HUES6 (cell line): Measurements from ENCODE around the gene MED26.

Experiments
- H3K27ac ChIP-seq: 2 replicates; pipeline ENCODE4 v1.7.0; 2013; ENCODE audit warnings: low read depth, mild to moderate bottlenecking, low read length, inconsistent platforms
- H3K27me3 ChIP-seq: 2 replicates; pipeline ENCODE4 v1.6.1; 2013; ENCODE audit warnings: low read length; ENCODE audit not compliant: control insufficient read depth, insufficient read depth
- H3K36me3 ChIP-seq: 2 replicates; pipeline ENCODE4 v1.6.1; 2013; ENCODE audit warnings: low read length; ENCODE audit not compliant: control insufficient read depth, insufficient read depth
- H3K4me1 ChIP-seq: 2 replicates; pipeline ENCODE4 v1.6.1; 2013; ENCODE audit warnings: low read length; ENCODE audit not compliant: control insufficient read depth, insufficient read depth
- H3K4me3 ChIP-seq: 2 replicates; pipeline ENCODE4 v1.5.1; 2013; ENCODE audit warnings: low read depth, low read length
- H3K9ac ChIP-seq: one replicate; pipeline ENCODE4 v1.6.1; 2013; ENCODE audit warnings: mild to moderate bottlenecking, low read length
- H3K9me3 ChIP-seq: 2 replicates; pipeline ENCODE4 v1.6.1; 2013; ENCODE audit warnings: low read depth, low read length; ENCODE audit not compliant: control insufficient read depth, insufficient read depth

Gene MED26

DNA sequence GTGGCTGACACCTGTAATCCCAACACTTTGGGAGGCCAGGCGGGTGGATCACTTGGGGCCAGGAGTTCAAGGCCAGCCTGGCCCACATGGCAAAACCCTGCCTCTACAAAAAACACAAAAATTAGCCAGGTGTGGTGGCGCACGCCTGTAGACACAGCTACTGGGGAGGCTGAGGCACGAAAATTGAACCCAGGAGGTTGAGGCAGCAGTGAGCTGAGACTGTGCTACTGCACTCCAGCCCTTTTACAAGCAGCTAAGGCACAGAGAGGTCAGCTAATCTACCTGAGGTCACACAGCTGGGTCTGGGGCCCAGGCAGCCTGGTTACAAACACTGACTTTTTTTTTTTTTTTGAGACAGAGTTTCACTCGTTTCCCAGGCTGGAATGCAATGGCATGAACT is 27.2 kb downstream of the MED26 start:
- no peak overlapping the region for H3K27ac ChIP-seq
- H3K4me3 ChIP-seq: no peak overlapping the region
- no peak overlapping the region for H3K9ac ChIP-seq
- no peaks in the 10 kb centered on the region for H3K4me1 ChIP-seq
- no peaks in the 10 kb centered on the region for H3K9me3 ChIP-seq
- no peaks in the 10 kb centered on the region for H3K36me3 ChIP-seq
- no peaks in the 10 kb centered on the region for H3K27me3 ChIP-seq

DNA sequence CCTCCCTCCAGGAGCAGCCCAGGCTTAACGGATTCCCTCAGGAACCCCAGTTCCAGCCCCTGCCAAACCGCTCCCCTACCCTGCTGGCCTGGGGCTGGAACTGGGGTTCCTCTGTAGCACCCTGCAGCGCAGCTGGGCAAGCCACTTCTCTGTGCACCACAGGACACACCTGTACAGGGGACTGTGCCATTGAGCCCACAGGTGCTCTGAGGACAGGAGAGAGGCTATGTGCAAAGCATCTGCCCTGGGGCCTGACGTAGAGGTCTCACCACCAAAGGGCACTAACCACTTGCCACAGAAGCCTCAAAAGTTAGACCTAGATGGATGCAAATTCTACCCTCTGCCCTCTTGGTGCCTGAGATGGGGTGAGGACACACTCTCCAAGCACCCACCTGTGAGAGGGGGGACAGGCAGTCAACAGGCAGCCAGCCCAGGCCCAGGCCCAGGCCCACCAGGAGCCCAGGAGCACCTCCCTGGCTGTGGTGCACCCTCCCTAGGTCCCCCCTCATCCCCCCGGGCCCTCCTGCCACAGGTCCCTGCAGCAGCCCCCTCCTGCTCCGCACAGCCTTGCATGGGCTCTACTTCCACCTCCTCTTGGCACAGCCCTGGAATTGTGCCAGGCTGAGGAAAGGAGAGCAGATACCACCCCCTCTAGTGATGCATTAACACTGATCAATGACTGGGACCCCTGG is 28.2 kb downstream of the MED26 start:
- no peak overlapping the region for H3K9ac ChIP-seq
- H3K27ac ChIP-seq: no peak overlapping the region
- no peaks in the 10 kb centered on the region for H3K4me1 ChIP-seq
- no peaks in the 10 kb centered on the region for H3K36me3 ChIP-seq
- no peak overlapping the region for H3K4me3 ChIP-seq
- no peaks in the 10 kb centered on the region for H3K27me3 ChIP-seq
- H3K9me3 ChIP-seq: no peaks in the 10 kb centered on the region

DNA sequence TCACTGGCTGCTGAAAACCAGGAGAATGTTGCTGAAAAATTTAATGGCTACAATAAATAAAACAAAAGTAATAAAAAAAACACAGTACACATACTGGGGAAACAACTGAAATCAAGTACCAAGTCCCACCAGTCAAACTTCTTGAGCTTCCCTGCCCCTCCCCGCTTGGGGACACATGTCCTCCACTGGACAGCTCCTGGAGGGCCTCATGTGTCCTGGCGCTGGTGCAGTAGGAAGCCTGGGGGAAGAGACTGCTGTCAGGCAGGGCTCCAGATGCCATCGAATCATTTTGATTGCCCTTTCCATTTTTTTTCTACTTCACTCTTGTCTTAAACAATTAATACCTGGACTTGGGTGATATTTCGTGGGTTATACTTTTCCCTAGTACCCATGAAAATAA is 29.2 kb downstream of the MED26 start:
- Histone ChIP-seq H3K9ac (no peak overlapping the region), H3K9me3 (no peaks in the 10 kb centered on the region), H3K27me3 (no peaks in the 10 kb centered on the region), H3K4me1 (no peaks in the 10 kb centered on the region), H3K36me3 (no peaks in the 10 kb centered on the region), H3K4me3 (no peak overlapping the region), H3K27ac (no peak overlapping the region)

DNA sequence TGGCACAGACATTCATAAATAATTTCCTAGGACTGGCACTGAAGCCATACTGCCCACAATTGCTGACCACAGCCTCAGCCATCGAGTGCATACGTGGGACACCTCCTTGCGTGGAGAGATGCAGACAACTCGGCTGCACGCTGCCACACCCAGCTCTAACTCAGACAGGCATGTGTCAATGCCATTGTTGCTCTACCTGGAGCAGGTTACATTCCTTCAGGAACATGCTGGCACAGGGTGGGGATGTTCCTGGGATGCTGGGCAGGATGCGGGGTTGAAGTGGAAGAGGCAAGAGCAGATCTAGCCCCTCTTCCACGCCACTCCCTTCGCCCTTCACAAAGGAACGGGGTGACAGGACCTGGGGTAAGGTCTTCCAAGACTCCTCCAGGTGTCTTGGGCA is 31.6 kb downstream of the MED26 start:
- Histone ChIP-seq H3K36me3 (no peaks in the 10 kb centered on the region), H3K4me3 (no peak overlapping the region), H3K9me3 (no peaks in the 10 kb centered on the region), H3K27me3 (no peaks in the 10 kb centered on the region), H3K4me1 (peaks cover 12% of the 10 kb centered on the region), H3K27ac (no peak overlapping the region), H3K9ac (no peak overlapping the region)

DNA sequence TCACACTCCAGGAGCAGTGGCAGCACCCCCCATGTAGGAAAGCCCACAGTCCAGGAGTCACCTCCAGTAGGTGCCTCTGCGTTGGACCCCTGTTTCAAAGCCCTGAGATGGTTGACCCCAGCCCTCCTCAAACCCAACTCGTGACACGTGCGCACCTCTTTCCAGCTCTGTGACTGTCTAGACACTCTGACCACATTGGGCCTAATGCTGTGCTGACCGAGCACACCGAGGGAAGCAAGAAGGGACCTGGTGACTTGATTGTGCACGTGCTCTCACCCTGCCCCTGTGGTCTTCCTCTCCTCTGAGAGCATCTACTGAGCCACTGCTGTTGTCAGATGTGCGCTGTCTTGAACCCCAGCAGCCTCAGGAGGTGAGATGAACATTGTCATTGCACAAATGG is 32.9 kb downstream of the MED26 start:
- Histone ChIP-seq H3K27ac (no peak overlapping the region), H3K9ac (no peak overlapping the region), H3K4me3 (no peak overlapping the region), H3K9me3 (no peaks in the 10 kb centered on the region), H3K4me1 (peaks cover 12% of the 10 kb centered on the region), H3K27me3 (no peaks in the 10 kb centered on the region), H3K36me3 (no peaks in the 10 kb centered on the region)

DNA sequence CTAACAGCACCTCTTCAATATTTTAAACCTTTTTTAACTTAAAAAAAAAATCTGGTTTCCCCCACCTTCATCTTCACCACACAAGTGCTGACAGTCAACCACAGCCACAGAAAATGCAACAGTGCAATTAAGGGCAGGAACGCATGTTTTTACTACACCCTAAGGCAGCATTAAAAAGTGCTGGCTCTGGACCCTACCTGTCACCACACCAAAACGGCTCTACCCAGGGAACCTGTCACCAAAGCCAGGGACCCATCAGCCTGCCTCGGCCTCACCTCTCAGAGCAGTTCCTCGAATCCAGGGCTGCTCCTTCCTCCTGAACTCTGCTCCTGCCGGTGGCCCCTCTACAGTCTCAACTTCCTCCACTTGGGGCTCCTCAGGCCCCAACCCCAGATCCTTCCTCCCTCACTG is 33.3 kb downstream of the MED26 start:
- Histone ChIP-seq H3K9me3 (no peaks in the 10 kb centered on the region), H3K36me3 (no peaks in the 10 kb centered on the region), H3K4me3 (no peak overlapping the region), H3K27me3 (no peaks in the 10 kb centered on the region), H3K4me1 (peaks cover 12% of the 10 kb centered on the region), H3K9ac (no peak overlapping the region), H3K27ac (no peak overlapping the region)

DNA sequence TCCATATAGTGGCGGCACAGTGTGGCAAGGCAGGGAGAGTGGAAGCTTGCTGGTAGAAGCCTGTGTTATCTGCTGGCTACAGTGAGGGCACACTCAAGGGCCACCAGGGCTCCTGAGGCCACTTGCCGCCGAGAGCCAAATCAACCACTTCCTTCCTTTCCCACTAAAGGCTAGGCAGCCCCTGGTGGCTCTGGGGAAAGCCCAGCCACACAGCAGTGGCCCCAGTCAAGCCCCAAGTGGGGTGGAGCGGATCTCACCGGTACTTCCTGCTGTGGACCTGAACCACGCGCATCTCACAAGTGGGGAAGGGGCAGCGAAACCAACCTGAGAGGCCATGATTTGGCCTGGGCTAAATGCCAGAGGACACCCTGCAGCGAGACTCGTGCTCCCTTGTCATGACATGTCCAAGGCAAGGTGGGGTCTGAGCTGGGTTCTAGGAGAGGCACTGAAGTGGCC is 33.8 kb downstream of the MED26 start:
- no peak overlapping the region for H3K27ac ChIP-seq
- H3K9ac ChIP-seq: no peak overlapping the region
- H3K27me3 ChIP-seq: no peaks in the 10 kb centered on the region
- H3K4me1 ChIP-seq: peaks cover 15% of the 10 kb centered on the region
- H3K36me3 ChIP-seq: no peaks in the 10 kb centered on the region
- no peak overlapping the region for H3K4me3 ChIP-seq
- H3K9me3 ChIP-seq: no peaks in the 10 kb centered on the region

DNA sequence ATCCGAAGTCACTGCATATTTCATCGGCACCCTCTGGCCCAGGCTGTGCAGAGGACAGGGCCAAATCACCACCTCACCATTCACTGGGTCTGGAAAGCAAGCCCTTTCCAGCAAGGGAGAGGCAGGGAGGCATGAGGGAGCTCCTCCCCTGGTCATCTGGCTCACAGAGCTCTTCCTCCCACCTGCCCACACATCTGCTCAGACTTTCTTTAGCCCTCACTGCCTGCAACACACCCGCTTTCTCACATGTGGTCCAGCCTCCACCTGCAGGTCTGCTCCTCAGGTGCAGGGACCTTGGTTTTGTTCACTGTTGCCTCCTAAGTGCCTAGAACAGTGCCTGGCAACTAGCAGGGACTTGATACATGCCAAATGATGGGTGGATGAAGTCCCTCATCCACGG is 34.8 kb downstream of the MED26 start:
- no peak overlapping the region for H3K4me3 ChIP-seq
- H3K4me1 ChIP-seq: peaks cover 24% of the 10 kb centered on the region
- no peaks in the 10 kb centered on the region for H3K9me3 ChIP-seq
- no peak overlapping the region for H3K9ac ChIP-seq
- no peaks in the 10 kb centered on the region for H3K27me3 ChIP-seq
- H3K27ac ChIP-seq: no peak overlapping the region
- H3K36me3 ChIP-seq: no peaks in the 10 kb centered on the region

DNA sequence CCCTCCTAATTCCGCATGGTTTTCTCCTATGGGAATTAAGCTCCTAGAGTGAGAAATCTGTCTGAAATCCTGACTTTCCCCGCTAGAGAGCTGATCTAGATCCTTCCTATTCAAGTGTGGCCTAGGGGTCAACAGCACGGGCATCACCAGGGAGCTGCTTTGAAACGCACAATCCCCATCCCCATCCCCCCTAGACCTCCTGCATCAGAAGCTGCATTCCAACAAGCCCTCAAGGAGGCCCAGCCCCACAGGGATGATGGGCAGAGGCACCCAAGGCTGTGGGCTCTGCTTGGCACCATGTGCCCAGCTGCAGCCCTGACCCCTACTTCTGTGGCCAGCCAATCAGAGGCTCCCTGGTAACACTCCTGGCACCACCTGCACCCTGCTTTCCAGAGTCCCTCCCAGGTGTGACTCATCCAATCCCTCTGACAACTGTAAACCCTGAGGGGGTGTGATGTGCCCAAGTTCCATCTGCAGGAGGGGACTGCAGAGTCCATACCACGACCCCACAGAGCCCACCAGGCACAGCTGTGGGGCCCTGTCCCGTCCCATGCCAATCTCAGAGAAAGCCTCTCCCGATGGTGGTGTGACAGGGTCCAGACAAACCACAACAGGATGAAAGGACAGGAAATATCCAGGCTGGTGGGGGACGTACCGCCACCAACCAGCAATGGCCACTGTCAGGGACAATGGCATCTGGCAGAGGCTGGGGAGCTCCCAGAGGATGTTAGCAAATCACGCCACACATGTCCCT is 36.0 kb downstream of the MED26 start:
- Histone ChIP-seq H3K36me3 (no peaks in the 10 kb centered on the region), H3K4me1 (peaks cover 36% of the 10 kb centered on the region), H3K4me3 (no peak overlapping the region), H3K27me3 (no peaks in the 10 kb centered on the region), H3K27ac (no peak overlapping the region), H3K9me3 (no peaks in the 10 kb centered on the region), H3K9ac (no peak overlapping the region)

DNA sequence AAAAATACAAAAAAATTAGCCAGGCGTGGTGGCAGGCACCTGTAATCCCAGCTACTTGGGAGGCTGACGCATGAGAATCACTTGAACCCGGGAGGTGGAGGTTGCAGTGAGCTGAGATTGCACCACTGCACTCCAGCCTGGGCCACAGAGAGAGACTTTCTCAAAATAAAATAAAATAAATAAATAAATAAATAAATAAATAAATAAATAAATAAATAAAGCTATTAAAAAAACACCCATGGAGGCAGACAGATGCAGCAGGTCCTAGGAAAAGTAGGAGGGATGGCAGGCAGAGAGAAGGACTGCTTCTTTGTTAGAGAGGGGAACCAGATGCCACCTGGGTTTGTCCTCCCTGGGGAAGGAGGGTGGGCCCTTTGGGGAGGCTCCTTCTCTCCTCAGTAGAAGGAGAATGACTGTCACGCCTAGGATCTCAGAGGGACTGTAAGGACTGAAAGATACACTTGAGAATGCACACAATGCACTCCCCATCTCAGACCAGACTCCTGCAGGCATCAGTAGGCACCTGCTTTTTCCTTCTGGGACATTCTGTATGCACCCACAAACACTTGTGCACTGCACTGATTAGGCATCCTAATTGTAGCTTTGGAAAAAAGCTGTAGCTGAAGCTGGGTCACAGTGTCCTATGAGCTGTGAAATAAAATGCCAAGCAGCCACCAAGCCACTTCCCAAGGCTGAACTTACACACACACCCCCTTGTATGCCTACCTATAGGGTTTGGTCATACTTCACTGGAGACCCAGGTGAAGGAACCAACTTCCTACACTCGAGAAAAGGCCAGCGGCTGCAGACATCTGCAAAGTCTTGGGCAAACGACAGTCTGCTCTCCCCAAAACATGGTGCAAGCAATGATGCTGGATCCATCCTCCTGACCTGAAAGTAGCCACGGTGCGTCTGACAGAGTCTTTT is 36.9 kb downstream of the MED26 start:
- no peak overlapping the region for H3K27ac ChIP-seq
- no peak overlapping the region for H3K4me3 ChIP-seq
- no peaks in the 10 kb centered on the region for H3K36me3 ChIP-seq
- H3K27me3 ChIP-seq: no peaks in the 10 kb centered on the region
- no peaks in the 10 kb centered on the region for H3K9me3 ChIP-seq
- H3K4me1 ChIP-seq: peaks cover 44% of the 10 kb centered on the region
- H3K9ac ChIP-seq: no peak overlapping the region

DNA sequence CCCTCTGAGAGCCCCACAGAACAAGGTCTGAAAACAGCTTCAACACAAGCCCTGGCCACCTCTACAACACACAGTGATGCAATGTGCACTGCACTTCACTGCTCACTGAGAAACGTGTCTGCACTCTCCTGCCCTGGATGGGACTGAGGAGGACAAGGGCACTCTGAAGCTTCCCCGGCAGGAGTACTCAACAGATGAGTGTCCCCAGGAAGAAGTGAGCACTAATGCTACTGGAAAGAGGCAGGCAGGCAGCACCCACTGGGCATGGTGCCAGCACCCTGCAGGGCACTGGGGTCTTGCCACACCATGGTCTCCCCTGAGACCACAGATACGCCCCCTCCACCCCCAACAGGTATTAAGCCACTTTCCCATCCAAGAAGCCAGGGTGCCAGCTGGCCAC is 38.1 kb downstream of the MED26 start:
- Histone ChIP-seq H3K27ac (no peak overlapping the region), H3K4me1 (peaks cover 56% of the 10 kb centered on the region), H3K4me3 (no peak overlapping the region), H3K9ac (no peak overlapping the region), H3K9me3 (no peaks in the 10 kb centered on the region), H3K27me3 (no peaks in the 10 kb centered on the region), H3K36me3 (no peaks in the 10 kb centered on the region)
